Stimulated activated memory B cell treated with anti-CD40 and anti-IgM and Interleukin-4, amounts not matched to agents 10 μg/mL and 1 μg/mL and 100 μg/mL, for 72 hours (primary cell): ENCODE measurements around the gene CD274.

Experiments
- ATAC-seq: fragments of 150-1000 bp; cut with Tn5 transposase; 2 replicates; pipeline ENCODE4 v1.10.0; 2021
- H3K27ac Mint-ChIP-seq: one replicate; pipeline ENCODE4 v1.8.0; 2022; ENCODE audit warnings: mild to moderate bottlenecking, mixed read lengths
- H3K27me3 Mint-ChIP-seq: one replicate; pipeline ENCODE4 v1.8.0; 2022; ENCODE audit warnings: mixed read lengths
- H3K36me3 Mint-ChIP-seq: one replicate; pipeline ENCODE4 v1.8.0; 2022; ENCODE audit warnings: mixed read lengths
- H3K4me1 Mint-ChIP-seq: one replicate; pipeline ENCODE4 v1.8.0; 2022; ENCODE audit warnings: mixed read lengths
- H3K4me3 Mint-ChIP-seq: one replicate; pipeline ENCODE4 v1.8.0; 2022; ENCODE audit warnings: mild to moderate bottlenecking, moderate library complexity, mixed read lengths
- H3K9me3 Mint-ChIP-seq: one replicate; pipeline ENCODE4 v1.8.0; 2022; ENCODE audit warnings: mixed read lengths

CD274 gene

GRCh38 chr9:5514617-5515260 lies 64.4 kb downstream of the CD274 start:
- ATAC-seq, result no peak
- Mint-ChIP-seq H3K4me3 (no peak overlapping the region), H3K36me3 (no peaks in the 10 kb centered on the region), H3K4me1 (peaks cover 61% of the 10 kb centered on the region), H3K27ac (no peak overlapping the region), H3K27me3 (no peaks in the 10 kb centered on the region), H3K9me3 (no peaks in the 10 kb centered on the region)

DNA sequence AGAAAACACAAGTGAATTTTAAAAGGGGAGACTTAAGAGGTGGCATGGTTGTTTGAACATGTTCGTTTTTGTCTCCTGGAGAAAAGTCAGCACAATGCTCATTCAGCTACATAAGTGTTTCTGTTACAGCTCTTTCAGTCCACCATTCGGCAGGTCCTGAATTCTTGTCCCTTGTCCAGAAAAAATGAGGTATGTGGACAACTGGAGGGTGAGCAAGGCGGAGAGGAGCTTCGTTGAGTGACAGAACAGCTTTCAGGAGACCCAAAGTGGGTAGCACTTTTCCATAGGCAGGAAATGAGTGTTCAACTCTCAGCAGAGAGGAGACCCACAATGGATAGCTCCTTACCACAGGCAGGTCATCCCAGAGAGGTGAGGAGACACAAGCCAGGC lies 64.9 kb downstream of the CD274 start:
- H3K27me3 Mint-ChIP-seq, result no peaks in the 10 kb centered on the region
- H3K4me3 Mint-ChIP-seq, result no peak overlapping the region
- H3K27ac Mint-ChIP-seq, result no peak overlapping the region
- H3K36me3 Mint-ChIP-seq, result no peaks in the 10 kb centered on the region
- no peaks in the 10 kb centered on the region for H3K9me3 Mint-ChIP-seq
- ATAC-seq, result no peak
- peaks cover 58% of the 10 kb centered on the region for H3K4me1 Mint-ChIP-seq

DNA sequence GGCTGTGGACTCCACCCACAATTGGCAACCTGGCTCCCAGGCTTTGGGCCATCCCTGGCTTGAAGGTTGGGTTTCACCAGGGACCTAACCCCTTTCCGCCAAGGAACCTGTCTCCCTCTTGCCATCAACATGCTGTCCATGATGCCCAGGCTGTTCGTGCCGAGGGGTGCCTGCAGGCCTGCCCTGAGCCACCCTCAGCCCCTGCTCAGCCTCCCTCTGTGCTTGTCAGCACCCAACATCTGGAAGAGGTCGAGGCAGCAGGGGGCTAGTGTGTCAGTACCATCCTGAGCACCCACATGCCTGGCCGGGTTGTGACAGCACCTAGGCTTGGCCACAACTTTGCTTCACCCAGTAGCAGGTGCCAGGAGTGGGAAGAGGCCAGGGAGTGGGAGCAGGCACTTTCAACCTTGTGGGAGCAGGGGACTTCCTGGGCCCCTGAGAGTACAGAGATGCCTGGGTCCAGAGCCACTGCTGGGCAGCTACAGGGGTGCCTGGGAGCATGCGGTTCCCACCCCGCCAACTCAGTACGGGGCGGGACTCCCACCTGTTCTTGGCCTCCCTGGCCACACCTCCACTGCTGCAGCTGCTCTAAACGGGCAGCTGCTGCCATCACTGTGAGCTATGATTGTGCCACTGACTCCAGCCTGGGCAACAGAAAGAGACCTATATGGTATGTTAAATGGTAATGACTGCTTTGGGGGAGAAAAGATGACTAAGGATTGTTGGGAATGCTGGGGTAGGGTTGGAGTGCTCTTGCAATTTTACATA lies 66.3 kb downstream of the CD274 start:
- H3K9me3 Mint-ChIP-seq, result no peaks in the 10 kb centered on the region
- no peak overlapping the region for H3K27ac Mint-ChIP-seq
- H3K27me3 Mint-ChIP-seq, result no peaks in the 10 kb centered on the region
- H3K4me3 Mint-ChIP-seq, result no peak overlapping the region
- peaks cover 3% of the 10 kb centered on the region for H3K36me3 Mint-ChIP-seq
- no peak for ATAC-seq
- peaks cover 44% of the 10 kb centered on the region for H3K4me1 Mint-ChIP-seq

DNA sequence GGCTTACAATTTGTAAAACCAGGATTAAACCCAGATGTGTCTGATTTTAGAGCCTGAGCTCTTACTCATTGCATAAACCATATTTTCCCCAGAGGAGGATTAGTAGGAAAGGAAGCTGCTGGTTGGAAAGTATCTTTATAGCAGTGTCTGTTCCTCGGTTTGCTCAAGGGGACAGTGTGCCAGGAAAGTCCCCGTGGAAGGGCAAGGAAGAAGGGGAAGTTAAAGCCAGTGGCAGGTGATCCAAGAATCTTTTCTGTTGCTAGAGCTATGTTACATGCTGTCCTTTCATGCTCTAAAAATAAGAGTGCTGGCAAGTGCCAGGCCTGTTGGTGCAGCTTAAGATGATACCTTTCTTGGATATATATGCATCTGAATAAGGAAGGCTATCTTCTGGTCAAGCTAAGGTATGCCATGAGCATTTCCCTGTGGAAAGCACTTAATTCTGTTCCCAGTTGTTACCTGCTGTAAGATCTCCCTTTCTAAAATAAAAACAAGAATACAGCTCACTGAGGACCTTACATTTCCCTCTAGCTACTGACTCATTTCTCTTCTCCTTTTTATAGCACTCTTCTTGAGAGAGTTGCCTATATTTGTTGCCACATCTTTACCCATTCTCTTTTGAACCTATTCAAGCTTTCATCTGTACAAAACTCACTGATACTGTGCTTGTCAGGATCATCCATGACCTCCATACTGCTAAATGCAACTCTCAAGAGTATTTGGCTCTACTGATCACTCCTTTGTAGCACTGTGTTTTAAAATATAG lies 68.0 kb downstream of the CD274 start:
- H3K27me3 Mint-ChIP-seq, result no peaks in the 10 kb centered on the region
- no peaks in the 10 kb centered on the region for H3K9me3 Mint-ChIP-seq
- H3K27ac Mint-ChIP-seq, result peak overlapping the region; percentile 52
- peaks cover 34% of the 10 kb centered on the region for H3K4me1 Mint-ChIP-seq
- peak; percentile 75 for ATAC-seq
- peaks cover 4% of the 10 kb centered on the region for H3K36me3 Mint-ChIP-seq
- H3K4me3 Mint-ChIP-seq, result no peak overlapping the region

GRCh38 chr9:5518937-5519319 lies 68.6 kb downstream of the CD274 start:
- peak overlapping the region; percentile 52 for H3K27ac Mint-ChIP-seq
- peaks cover 4% of the 10 kb centered on the region for H3K36me3 Mint-ChIP-seq
- no peak overlapping the region for H3K4me3 Mint-ChIP-seq
- peak; percentile 20 for ATAC-seq
- no peaks in the 10 kb centered on the region for H3K9me3 Mint-ChIP-seq
- H3K27me3 Mint-ChIP-seq, result no peaks in the 10 kb centered on the region
- H3K4me1 Mint-ChIP-seq, result peaks cover 39% of the 10 kb centered on the region
